GM21367 (cell line): Measurements from ENCODE around the gene FBXO4.
"Not testable (repeated sequence)": the region's sequence is repeated elsewhere in the genome, so short reads cannot be mapped to it uniquely, and the experiment has no call there.

Source experiments
- ATAC-seq: cut with Tn5 transposase; IDR thresholded peaks from one replicate; pipeline ENCODE4 v1.9.1; 2021; ENCODE audit not compliant: unreplicated experiment

Gene FBXO4

GRCh38 chr5:41980870-41981269 lies 55.8 kb downstream of the FBXO4 start:
- no peak for ATAC-seq

- ATAC-seq = not testable (repeated sequence)
These were observed 57.8 kb downstream of the FBXO4 start for GRCh38 chr5:41982858-41983257.

DNA sequence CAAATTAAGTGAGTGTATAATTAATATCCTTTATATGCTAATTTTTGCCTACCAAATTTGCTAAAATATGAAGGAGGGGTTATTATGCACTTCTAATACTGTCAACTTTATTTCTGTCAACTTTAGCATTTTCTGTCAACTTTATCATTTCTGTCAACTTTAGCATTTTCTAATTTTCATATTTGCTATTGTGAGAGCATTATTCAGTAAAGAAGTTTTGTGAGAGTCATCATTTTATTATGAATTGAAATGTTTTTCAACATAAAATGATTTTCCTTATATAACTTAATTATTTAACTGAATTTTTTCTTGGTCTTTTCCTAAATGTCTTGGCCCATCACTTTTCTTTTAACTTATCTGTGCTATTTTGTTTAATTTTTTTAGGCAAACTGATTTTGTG lies 58.2 kb downstream of the FBXO4 start:
- ATAC-seq = no peak

DNA sequence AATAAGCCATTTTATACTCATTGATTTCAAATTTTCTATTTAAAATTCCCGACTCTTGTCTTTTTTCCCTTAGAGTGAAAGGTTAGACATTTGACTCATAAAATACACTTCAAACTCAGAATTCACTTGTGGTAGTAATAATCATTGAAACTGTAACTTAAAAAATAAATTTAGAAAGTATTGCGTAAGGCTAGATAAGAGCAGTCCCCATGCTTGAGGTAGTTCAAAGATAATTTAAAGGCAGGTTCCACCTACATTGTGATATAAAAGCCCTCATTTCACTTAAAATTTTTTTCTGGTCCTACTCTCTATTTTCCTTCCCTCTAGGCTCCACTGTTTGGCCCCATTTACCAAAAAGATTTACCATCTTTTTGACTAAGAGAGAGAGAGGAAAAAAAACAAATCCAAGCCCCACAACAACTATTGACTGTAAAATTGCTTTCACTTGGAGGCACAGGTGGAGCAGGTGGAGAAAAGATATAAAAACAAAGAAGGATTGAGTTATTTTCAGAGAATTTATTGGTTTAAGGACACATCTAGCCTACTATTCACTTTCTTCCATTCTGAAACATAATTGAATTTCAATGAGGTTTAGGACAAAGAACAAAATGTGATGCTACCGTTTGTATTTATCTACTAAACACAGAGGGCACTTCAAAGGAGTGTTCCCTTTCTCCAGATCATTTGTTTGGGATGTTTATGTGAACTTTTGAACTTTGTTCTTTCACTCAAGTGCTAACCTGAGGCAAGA lies 61.0 kb downstream of the FBXO4 start:
- no peak for ATAC-seq
